IPS-15b (cell line): ENCODE measurements around the gene VSTM1.
A peak's percentile ranks its signal among the peaks of the same experiment; 100 is the strongest.
"Not testable (repeated sequence)": the region's sequence is repeated elsewhere in the genome, so short reads cannot be mapped to it uniquely, and the experiment has no call there.

Source experiments
- H3K27me3 ChIP-seq: one replicate; pipeline ENCODE4 v1.6.1; 2013; ENCODE audit warnings: low read length; ENCODE audit not compliant: control insufficient read depth, insufficient read depth
- H3K36me3 ChIP-seq: one replicate; pipeline ENCODE4 v1.6.1; 2013; ENCODE audit warnings: low read length; ENCODE audit not compliant: control insufficient read depth, insufficient read depth
- H3K4me1 ChIP-seq: one replicate; pipeline ENCODE4 v1.6.1; 2013; ENCODE audit warnings: mild to moderate bottlenecking, low read length; ENCODE audit not compliant: control insufficient read depth, insufficient read depth
- H3K4me3 ChIP-seq: one replicate; pipeline ENCODE4 v1.5.1; 2013; ENCODE audit warnings: low read depth, low read length
- H3K9ac ChIP-seq: one replicate; pipeline ENCODE4 v1.6.1; 2013; ENCODE audit warnings: low read depth, mild to moderate bottlenecking, low read length
- H3K9me3 ChIP-seq: one replicate; pipeline ENCODE4 v1.6.1; 2013; ENCODE audit warnings: mild to moderate bottlenecking, low read length; ENCODE audit not compliant: control insufficient read depth, insufficient read depth

VSTM1 gene

GRCh38 chr19:54099190-54099902 lies 35.6 kb upstream of the VSTM1 start:
- Histone ChIP-seq H3K9ac (no peak overlapping the region), H3K9me3 (no peaks in the 10 kb centered on the region), H3K27me3 (peaks cover 23% of the 10 kb centered on the region), H3K4me3 (no peak overlapping the region), H3K4me1 (no peaks in the 10 kb centered on the region), H3K36me3 (peaks cover 2% of the 10 kb centered on the region)

- Histone ChIP-seq H3K9ac (peak overlapping the region; percentile 16), H3K4me3 (peak overlapping the region; percentile 68), H3K4me1 (no peaks in the 10 kb centered on the region), H3K27me3 (peaks cover 26% of the 10 kb centered on the region), H3K36me3 (no peaks in the 10 kb centered on the region), H3K9me3 (no peaks in the 10 kb centered on the region)
Measured at GRCh38 chr19:54096617-54097106, 33.0 kb upstream of the VSTM1 start.

DNA sequence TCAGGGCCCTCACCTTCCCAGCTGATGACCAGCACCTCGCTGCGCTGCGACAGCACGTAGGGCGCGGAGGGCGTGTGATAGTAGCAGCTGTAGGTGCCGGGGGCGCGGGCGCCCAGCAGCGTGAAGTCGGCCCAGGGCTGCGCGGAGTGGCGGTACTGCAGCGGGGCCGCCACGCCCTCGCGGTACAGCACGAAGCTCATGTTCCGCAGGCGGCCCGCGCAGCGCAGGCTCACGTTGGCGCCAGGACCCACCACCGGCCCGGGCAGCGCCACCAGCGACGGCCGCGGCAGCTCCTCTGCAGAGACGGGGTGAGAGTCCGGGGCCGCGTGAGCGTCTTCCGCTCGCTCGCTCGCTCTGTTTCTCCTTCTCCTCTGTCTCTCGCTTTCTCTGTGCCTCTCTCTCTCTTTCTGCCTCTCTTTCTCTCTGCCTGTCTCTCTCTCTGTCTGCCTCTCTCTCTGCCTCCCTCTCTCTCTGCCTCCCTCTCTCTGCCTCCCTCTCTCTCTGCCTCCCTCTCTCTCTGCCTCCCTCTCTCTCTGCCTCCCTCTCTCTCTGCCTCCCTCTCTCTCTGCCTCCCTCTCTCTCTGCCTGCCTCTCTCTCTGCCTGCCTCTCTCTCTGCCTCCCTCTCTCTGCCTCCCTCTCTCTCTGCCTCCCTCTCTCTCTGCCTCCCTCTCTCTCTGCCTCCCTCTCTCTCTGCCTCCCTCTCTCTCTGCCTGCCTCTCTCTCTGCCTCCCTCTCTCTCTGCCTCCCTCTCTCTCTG lies 32.3 kb upstream of the VSTM1 start:
- H3K36me3 ChIP-seq, H3K9me3 ChIP-seq, H3K4me1 ChIP-seq: not testable (repeated sequence)
- Histone ChIP-seq H3K9ac (peak overlapping the region; percentile 16), H3K4me3 (peak overlapping the region; percentile 68), H3K27me3 (peaks cover 26% of the 10 kb centered on the region)

DNA sequence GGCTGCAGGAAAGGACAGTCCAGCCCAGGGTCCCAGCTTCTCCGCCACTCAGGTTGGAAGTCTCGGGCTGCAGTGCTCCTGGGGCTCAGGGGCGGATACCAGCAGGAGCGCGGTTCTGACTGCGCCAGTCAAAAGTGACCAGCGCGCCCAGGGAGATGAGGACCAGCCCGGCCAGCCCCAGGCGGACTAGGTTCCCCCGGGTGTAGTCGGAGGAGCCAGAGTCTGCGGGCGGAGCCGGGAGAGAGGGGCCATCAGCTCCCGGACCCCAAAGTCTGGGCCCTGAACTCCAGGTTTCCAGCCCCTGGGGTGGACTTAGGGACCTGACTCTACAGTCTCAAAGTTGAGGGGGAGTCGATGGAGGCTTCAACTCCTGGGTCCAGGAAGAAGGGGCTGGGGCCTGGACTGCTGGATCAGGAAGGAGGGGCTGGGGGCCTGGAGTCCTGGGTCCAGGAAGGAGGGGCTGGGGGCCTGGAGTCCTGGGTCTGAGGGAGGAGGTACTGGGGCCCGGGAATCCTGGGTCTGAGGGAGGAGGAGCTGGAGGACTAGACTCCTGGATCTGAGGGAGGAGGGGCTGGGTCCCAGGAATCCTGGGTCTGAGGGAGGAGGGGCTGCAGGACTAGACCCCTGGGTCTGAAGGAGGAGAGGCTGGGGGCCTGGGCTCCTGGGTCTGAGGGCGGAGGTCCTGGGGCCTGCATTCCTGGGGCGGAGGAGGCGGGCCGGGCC lies 31.6 kb upstream of the VSTM1 start:
- peak overlapping the region; percentile 68 for H3K4me3 ChIP-seq
- no peaks in the 10 kb centered on the region for H3K9me3 ChIP-seq
- H3K27me3 ChIP-seq = peaks cover 26% of the 10 kb centered on the region
- H3K36me3 ChIP-seq = no peaks in the 10 kb centered on the region
- no peaks in the 10 kb centered on the region for H3K4me1 ChIP-seq
- H3K9ac ChIP-seq = no peak overlapping the region

- Histone ChIP-seq H3K9ac (no peak overlapping the region), H3K4me3 (peak overlapping the region; percentile 6), H3K4me1 (no peaks in the 10 kb centered on the region), H3K9me3 (no peaks in the 10 kb centered on the region), H3K27me3 (peaks cover 26% of the 10 kb centered on the region), H3K36me3 (no peaks in the 10 kb centered on the region)
Measured at GRCh38 chr19:54094426-54095000, 30.8 kb upstream of the VSTM1 start.

GRCh38 chr19:54084410-54084809 lies 20.7 kb upstream of the VSTM1 start:
- Histone ChIP-seq H3K9ac (no peak overlapping the region), H3K27me3 (no peaks in the 10 kb centered on the region), H3K4me1 (no peaks in the 10 kb centered on the region), H3K4me3 (no peak overlapping the region), H3K36me3 (no peaks in the 10 kb centered on the region), H3K9me3 (no peaks in the 10 kb centered on the region)

- Histone ChIP-seq H3K27me3 (no peaks in the 10 kb centered on the region), H3K9me3 (no peaks in the 10 kb centered on the region), H3K4me3 (no peak within 1 kb of the TSS), H3K4me1 (no peaks in the 10 kb centered on the region), H3K9ac (no peak within 1 kb of the TSS), H3K36me3 (no peaks in the 10 kb centered on the region)
Measured at GRCh38 chr19:54081032-54081431, 17.3 kb upstream of the VSTM1 start, which contains the start of gene TARM1. TSS of gene TARM1 (minus strand) at chr19:54081365. CDS start at chr19:54081340, 25 bp downstream.

- Histone ChIP-seq H3K9ac (no peak overlapping the region), H3K4me3 (no peak overlapping the region), H3K27me3 (no peaks in the 10 kb centered on the region), H3K9me3 (no peaks in the 10 kb centered on the region), H3K4me1 (no peaks in the 10 kb centered on the region), H3K36me3 (no peaks in the 10 kb centered on the region)
Measured at GRCh38 chr19:54077334-54077733, 13.6 kb upstream of the VSTM1 start.

DNA sequence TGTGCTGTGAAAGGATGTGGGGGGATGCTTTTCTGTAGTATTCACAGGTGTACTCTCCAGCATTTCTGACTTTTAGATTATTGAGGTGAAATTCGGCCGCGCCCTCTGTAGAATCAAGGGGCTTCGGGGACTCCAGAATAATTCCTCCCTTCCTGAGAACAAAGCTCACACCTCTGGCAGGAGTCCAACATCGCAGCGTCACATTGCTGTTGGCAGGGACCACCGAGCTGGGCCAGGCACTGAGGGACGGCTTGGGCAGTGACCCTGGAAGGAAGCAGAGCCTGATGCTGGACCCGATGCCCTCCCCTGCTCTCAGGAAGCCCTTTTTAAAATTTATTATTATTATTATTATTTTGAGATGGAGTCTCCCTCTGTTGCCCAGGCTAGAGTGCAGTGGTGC lies 11.2 kb upstream of the VSTM1 start:
- Histone ChIP-seq H3K4me1 (no peaks in the 10 kb centered on the region), H3K9me3 (no peaks in the 10 kb centered on the region), H3K36me3 (no peaks in the 10 kb centered on the region), H3K4me3 (no peak overlapping the region), H3K9ac (no peak overlapping the region), H3K27me3 (no peaks in the 10 kb centered on the region)

DNA sequence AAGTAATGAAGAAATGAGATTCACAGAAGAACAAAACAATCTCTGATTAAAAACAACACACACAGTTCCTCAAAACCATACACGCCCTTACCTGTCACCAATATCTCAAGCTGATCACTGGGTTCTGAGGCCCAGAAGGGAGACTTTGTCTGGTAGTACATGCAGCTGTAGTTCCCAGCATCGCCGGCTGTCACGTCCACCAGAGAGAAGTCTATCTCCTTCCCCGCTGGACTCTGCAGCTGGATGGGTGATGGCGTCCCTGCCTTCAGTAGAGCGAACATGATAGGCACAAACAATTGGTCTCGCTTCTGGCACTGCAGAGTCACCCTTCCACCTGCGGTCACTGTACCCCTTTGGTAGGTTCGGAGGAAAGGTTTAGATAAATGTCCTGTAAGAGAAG lies 10.1 kb upstream of the VSTM1 start:
- no peaks in the 10 kb centered on the region for H3K9me3 ChIP-seq
- no peak overlapping the region for H3K9ac ChIP-seq
- H3K4me1 ChIP-seq = no peaks in the 10 kb centered on the region
- no peak overlapping the region for H3K4me3 ChIP-seq
- no peaks in the 10 kb centered on the region for H3K36me3 ChIP-seq
- no peaks in the 10 kb centered on the region for H3K27me3 ChIP-seq

GRCh38 chr19:54069470-54069869 lies 5.8 kb upstream of the VSTM1 start:
- Histone ChIP-seq H3K4me1 (no peaks in the 10 kb centered on the region), H3K9me3 (no peaks in the 10 kb centered on the region), H3K9ac (no peak overlapping the region), H3K36me3 (no peaks in the 10 kb centered on the region), H3K4me3 (no peak overlapping the region), H3K27me3 (no peaks in the 10 kb centered on the region)
